DMS53 treated with DMSO at 0.1 percent for 48 hours (cell line): ENCODE measurements around the gene EXOSC1.
A peak's percentile ranks its signal among the peaks of the same experiment; 100 is the strongest.
"Not testable (repeated sequence)": the region's sequence is repeated elsewhere in the genome, so short reads cannot be mapped to it uniquely, and the experiment has no call there.

ENCODE experiments used
- DNase-seq: peaks from one replicate; lab custom pipeline; 2025; ENCODE audit not compliant: unreplicated experiment; lab: John Stamatoyannopoulos, UW

Gene EXOSC1

GRCh38 chr10:97459933-97460332, 14.1 kb upstream of the EXOSC1 start:
- DNase-seq: no peak

- DNase-seq: no peak
Observed at GRCh38 chr10:97459111-97459510, 13.3 kb upstream of the EXOSC1 start.

DNA sequence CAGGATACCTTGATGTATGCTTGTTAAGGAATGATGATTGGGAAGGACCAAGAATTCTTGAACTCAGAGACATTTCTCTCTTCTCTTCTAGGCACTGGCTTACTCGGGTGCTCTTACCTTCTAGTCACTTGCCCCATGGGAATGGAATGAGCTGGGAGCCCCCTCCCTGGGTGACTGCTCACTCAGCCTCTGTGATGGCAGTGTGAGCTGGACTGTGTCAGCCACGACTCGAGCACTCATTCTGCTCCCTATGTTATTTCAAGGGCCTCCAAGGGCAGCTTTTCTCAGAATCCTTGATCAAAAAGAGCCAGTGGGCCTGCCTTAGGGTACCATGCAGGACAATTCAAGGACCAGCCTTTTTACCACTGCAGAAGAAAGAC, 10.9 kb upstream of the EXOSC1 start:
- no peak for DNase-seq

GRCh38 chr10:97456034-97456685, 10.4 kb upstream of the EXOSC1 start:
- no peak for DNase-seq

DNA sequence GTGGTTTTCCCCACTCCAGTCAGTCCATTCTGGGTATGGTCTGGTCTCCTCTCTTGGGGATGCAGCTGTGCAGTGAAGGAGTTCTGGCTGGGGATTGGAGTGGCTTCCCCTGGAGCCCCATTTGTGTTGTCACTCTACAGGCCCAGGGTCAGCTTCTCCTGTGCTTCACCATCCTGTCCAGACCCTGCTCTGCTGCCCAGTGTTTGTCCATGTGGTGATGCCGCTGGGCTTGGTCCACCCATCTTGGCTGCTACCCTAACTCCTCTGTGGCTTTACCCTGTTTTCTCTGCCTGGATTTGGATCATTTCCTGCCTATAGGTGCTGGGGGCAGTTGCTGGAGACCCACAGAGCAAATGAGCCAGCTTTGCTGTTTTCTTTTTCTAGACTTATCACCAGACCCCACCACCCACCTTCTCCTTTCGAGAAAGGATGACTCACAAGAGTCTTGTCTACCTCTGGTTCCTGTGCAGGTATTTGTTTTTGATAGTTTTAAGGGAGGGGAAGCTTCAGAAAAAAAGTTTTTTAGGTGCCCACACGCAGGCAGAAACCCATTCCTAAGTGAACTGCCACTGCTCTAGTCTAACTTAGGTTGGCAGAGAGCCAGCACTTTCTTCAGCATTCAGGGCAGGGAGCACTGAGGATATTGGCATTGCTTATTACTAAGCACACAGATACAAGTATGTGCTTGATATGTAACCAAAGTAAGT, 8.7 kb upstream of the EXOSC1 start:
- peak; percentile 12 for DNase-seq

- DNase-seq: no peak
Observed at GRCh38 chr10:97452352-97452751, 6.5 kb upstream of the EXOSC1 start.

GRCh38 chr10:97451605-97452004, 5.8 kb upstream of the EXOSC1 start:
- DNase-seq: no peak

- DNase-seq: no peak
Observed at GRCh38 chr10:97450828-97451227, 5.0 kb upstream of the EXOSC1 start.

GRCh38 chr10:97445357-97445721, 467 bp downstream of the EXOSC1 start:
- no peak for DNase-seq

- no peak for DNase-seq
Observed at GRCh38 chr10:97444212-97444611, 1.6 kb downstream of the EXOSC1 start.

DNA sequence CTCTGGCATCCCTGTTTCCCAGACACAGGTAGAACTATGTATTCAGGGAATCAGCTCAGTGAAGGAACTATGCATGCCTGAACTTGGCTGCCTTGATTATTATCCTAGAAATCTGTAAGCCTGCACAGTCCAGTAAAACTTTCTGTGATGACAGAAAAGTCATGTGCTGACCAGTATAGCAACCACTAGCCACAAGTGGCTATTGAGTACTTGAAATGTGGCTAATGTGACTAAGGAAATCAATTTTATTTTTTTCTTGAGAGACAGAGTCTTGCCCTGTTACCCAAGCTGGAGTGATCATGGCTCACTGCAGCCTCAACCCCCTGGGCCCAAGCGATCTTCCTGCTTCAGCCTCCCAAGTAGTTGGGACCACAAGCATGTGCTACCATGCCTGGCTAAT, 3.5 kb downstream of the EXOSC1 start:
- DNase-seq: no peak

- DNase-seq: no peak
Observed at GRCh38 chr10:97435211-97435610, 10.6 kb downstream of the EXOSC1 start.

GRCh38 chr10:97434557-97434956, 11.2 kb downstream of the EXOSC1 start:
- no peak for DNase-seq

GRCh38 chr10:97434055-97434454, 11.8 kb downstream of the EXOSC1 start:
- no peak for DNase-seq

DNA sequence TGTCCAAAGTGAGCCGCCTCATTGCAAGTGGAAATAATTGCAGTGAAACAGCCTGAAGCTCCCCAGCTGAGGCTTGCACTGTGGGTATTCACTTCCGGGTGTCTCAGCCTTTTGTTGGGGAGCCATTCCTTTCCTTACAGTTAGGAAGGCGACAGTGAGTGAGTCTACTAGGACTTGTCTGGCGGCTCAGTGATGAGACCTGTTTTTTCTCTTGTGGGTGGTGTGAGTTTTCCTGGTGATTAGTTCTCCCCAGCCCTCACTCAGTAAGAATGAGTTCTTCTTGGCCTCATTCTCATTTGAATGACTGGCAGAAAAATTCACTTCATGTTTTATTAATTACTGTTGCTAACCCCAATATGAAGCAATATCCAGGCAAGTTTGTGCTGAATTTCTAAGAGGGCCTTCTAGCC, 17.2 kb downstream of the EXOSC1 start:
- no peak for DNase-seq

- DNase-seq: peak; percentile 18
Observed at GRCh38 chr10:97427571-97428179, 18.1 kb downstream of the EXOSC1 start.

DNA sequence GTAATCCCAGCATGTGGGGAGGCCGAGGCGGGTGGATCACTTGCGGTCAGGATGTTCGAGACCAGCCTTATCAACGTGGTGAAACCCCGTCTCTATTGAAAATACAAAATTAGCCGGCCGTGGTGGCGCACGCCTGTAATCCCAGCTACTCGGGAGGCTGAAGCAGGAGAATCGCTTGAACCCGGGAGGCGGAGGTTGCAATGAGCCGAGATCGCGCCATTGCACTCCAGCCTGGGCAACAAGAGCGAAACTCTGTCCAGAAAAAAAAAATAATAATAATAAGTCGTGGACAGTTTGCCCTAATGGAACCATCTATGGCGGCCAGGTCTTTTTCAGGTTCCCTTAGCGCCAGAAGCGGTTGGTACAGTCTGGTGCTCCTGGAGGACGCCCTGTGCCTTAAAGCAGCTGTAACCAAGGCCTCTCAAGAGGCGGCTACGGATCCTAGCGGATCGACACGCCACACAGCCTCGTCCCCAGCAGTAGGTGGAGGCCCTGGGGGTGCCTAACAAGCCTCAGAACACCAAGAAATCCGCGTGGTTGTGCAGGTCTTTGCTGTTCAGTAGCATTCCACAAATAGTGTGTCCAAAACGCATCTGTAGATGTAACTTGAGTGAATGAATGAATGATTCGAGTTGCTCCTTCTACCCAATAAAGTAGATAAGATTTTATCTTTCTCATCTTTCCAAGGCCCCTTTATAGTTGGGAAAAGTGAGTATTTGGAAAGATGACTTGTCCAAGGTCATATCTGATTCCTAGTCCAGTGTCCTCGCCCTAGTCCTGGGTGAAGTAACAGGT, 18.8 kb downstream of the EXOSC1 start:
- no peak for DNase-seq

- DNase-seq: peak; percentile 97
Observed at GRCh38 chr10:97425964-97426775, 19.6 kb downstream of the EXOSC1 start, which contains the start of gene PGAM1. Gene PGAM1 (plus strand): TSS chr10:97426191. CDS start chr10:97426308, 117 bp downstream.

- not testable (repeated sequence) for DNase-seq
Observed at GRCh38 chr10:97423757-97424098, 22.1 kb downstream of the EXOSC1 start.

GRCh38 chr10:97416565-97416964, 29.2 kb downstream of the EXOSC1 start:
- DNase-seq: no peak

GRCh38 chr10:97412891-97413304, 32.9 kb downstream of the EXOSC1 start:
- DNase-seq: no peak
